DOHH2 (cell line): ENCODE measurements around the gene PRPF40A.

ENCODE experiments used
- H3F3A ChIP-seq: fragments of 200-600 bp; sonication (generic), shearing (Covaris generic); 2 replicates; pipeline ENCODE4 v1.6.0; 2016; ENCODE audit warnings: antibody characterized with exemption, mild to moderate bottlenecking; ENCODE audit not compliant: control insufficient read depth, insufficient read depth
- H3K27ac ChIP-seq: fragments of 200-600 bp; sonication (generic); 2 replicates; pipeline ENCODE4 v1.5.1; 2014; ENCODE audit warnings: low read depth, mild to moderate bottlenecking, low read length, moderate library complexity
- H3K27me3 ChIP-seq: fragments of 200-600 bp; sonication (generic); 2 replicates; pipeline ENCODE4 v1.6.1; 2014; ENCODE audit warnings: mild to moderate bottlenecking, low read length, mixed read lengths; ENCODE audit not compliant: control insufficient read depth
- H3K36me3 ChIP-seq: fragments of 200-600 bp; sonication (generic); 2 replicates; pipeline ENCODE4 v1.6.1; 2014; ENCODE audit warnings: mild to moderate bottlenecking, low read length, moderate library complexity, mixed read lengths; ENCODE audit not compliant: control insufficient read depth
- H3K4me1 ChIP-seq: fragments of 200-600 bp; sonication (generic); 2 replicates; pipeline ENCODE4 v1.6.1; 2014; ENCODE audit warnings: mild to moderate bottlenecking, low read length, mixed read lengths; ENCODE audit not compliant: control insufficient read depth
- H3K4me2 ChIP-seq: fragments of 200-600 bp; sonication (generic); 2 replicates; pipeline ENCODE4 v1.6.0; 2014; ENCODE audit warnings: mild to moderate bottlenecking, low read length, moderate library complexity
- H3K4me3 ChIP-seq: fragments of 200-600 bp; sonication (generic); 2 replicates; pipeline ENCODE4 v1.5.1; 2014; ENCODE audit warnings: mild to moderate bottlenecking, low read length, mixed read lengths
- H3K79me2 ChIP-seq: fragments of 200-600 bp; sonication (generic); 2 replicates; pipeline ENCODE4 v1.6.1; 2014; ENCODE audit warnings: mild to moderate bottlenecking, low read length, mixed read lengths; ENCODE audit not compliant: control insufficient read depth
- H3K9me2 ChIP-seq: fragments of 200-600 bp; sonication (generic); replicated peaks from 2 replicates; pipeline ENCODE4 v1.6.1; 2014; ENCODE audit warnings: mild to moderate bottlenecking, low read length, mixed read lengths; ENCODE audit not compliant: control insufficient read depth
- H3K9me3 ChIP-seq: fragments of 200-600 bp; sonication (generic); 2 replicates; pipeline ENCODE4 v1.6.1; 2014; ENCODE audit warnings: antibody characterized with exemption, low read length, mixed read lengths; ENCODE audit not compliant: control insufficient read depth, insufficient read depth
- H4K20me1 ChIP-seq: fragments of 200-600 bp; sonication (generic); 2 replicates; pipeline ENCODE4 v1.6.0; 2014; ENCODE audit warnings: low read depth, mild to moderate bottlenecking, antibody characterized with exemption, low read length, moderate library complexity; ENCODE audit not compliant: control insufficient read depth, insufficient read depth
- CTCF ChIP-seq: fragments of 200-600 bp; sonication (generic); IDR thresholded peaks from one replicate; pipeline ENCODE4 v1.5.1; 2014; ENCODE audit warnings: antibody characterized with exemption, mild to moderate bottlenecking, low read depth, low read length; ENCODE audit not compliant: poor library complexity, severe bottlenecking
- EZH2phosphoT487 ChIP-seq: fragments of 200-600 bp; sonication (generic); IDR thresholded peaks from 2 replicates; pipeline ENCODE4 v1.6.1; 2017; ENCODE audit warnings: borderline replicate concordance, mild to moderate bottlenecking, antibody characterized with exemption, low read length, moderate library complexity, mixed read lengths

Gene PRPF40A

GRCh38 chr2:152682663-152683062 is 34.6 kb downstream of the PRPF40A start:
- Histone ChIP-seq H3K4me3 (no peak overlapping the region), H3K27me3 (no peaks in the 10 kb centered on the region), H3K9me2 (no peaks in the 10 kb centered on the region), H3F3A (no peaks in the 10 kb centered on the region), H3K27ac (no peak overlapping the region), H3K36me3 (peaks cover 89% of the 10 kb centered on the region), H3K79me2 (peaks cover 54% of the 10 kb centered on the region), H4K20me1 (no peaks in the 10 kb centered on the region), H3K9me3 (no peaks in the 10 kb centered on the region), H3K4me1 (no peaks in the 10 kb centered on the region), H3K4me2 (no peak overlapping the region)
- no peak for TF ChIP-seq CTCF
- no peak for TF ChIP-seq EZH2phosphoT487

GRCh38 chr2:152678808-152679207 is 38.5 kb downstream of the PRPF40A start:
- no peak overlapping the region for H3K27ac ChIP-seq
- no peaks in the 10 kb centered on the region for H3K4me1 ChIP-seq
- H3K36me3 ChIP-seq = peaks cover 100% of the 10 kb centered on the region
- H3K4me3 ChIP-seq = no peak overlapping the region
- H3K27me3 ChIP-seq = no peaks in the 10 kb centered on the region
- no peak for TF ChIP-seq EZH2phosphoT487
- TF ChIP-seq CTCF = no peak
- H3F3A ChIP-seq = 0 out of 2 replicates have a peak, but pooled peaks cover 3% of the 10 kb centered on the region
- H3K79me2 ChIP-seq = peaks cover 18% of the 10 kb centered on the region
- H3K4me2 ChIP-seq = no peak overlapping the region
- H3K9me2 ChIP-seq = no peaks in the 10 kb centered on the region
- no peaks in the 10 kb centered on the region for H3K9me3 ChIP-seq
- H4K20me1 ChIP-seq = no peaks in the 10 kb centered on the region; the same call in 1 of the 2 replicates

GRCh38 chr2:152676461-152676860 is 40.8 kb downstream of the PRPF40A start:
- no peaks in the 10 kb centered on the region; the same call in 1 of the 2 replicates for H4K20me1 ChIP-seq
- no peak for TF ChIP-seq EZH2phosphoT487
- no peak for TF ChIP-seq CTCF
- no peaks in the 10 kb centered on the region for H3K9me3 ChIP-seq

GRCh38 chr2:152674334-152674733 is 42.9 kb downstream of the PRPF40A start:
- peaks cover 98% of the 10 kb centered on the region for H3K36me3 ChIP-seq
- H3K9me2 ChIP-seq = no peaks in the 10 kb centered on the region
- H3K4me3 ChIP-seq = no peak overlapping the region
- H3K4me2 ChIP-seq = no peak overlapping the region
- H3K79me2 ChIP-seq = no peaks in the 10 kb centered on the region
- no peak for TF ChIP-seq EZH2phosphoT487
- no peak for TF ChIP-seq CTCF
- H3F3A ChIP-seq = peaks cover 3% of the 10 kb centered on the region; the same call in 1 of the 2 replicates
- no peaks in the 10 kb centered on the region for H3K9me3 ChIP-seq
- H3K27me3 ChIP-seq = no peaks in the 10 kb centered on the region
- no peak overlapping the region for H3K27ac ChIP-seq
- H3K4me1 ChIP-seq = no peaks in the 10 kb centered on the region
- no peaks in the 10 kb centered on the region; the same call in 1 of the 2 replicates for H4K20me1 ChIP-seq

More at GRCh38 chr2:152676461-152676860, 40.8 kb downstream of the PRPF40A start:
- H3F3A ChIP-seq = peaks cover 3% of the 10 kb centered on the region; the same call in 1 of the 2 replicates
- H3K4me1 ChIP-seq = no peaks in the 10 kb centered on the region
- H3K4me3 ChIP-seq = no peak overlapping the region
- H3K36me3 ChIP-seq = peaks cover 99% of the 10 kb centered on the region
- H3K9me2 ChIP-seq = no peaks in the 10 kb centered on the region
- H3K4me2 ChIP-seq = no peak overlapping the region
- H3K27me3 ChIP-seq = no peaks in the 10 kb centered on the region
- no peak overlapping the region for H3K27ac ChIP-seq
- H3K79me2 ChIP-seq = no peaks in the 10 kb centered on the region
